IMR-90 (cell line): ENCODE measurements around the gene ADCYAP1R1. TPM values are rescaled to one million over a fixed set of nuclear protein-coding genes. Genes with fewer than 3 reads are reported as not detected.

Experiments
- ATAC-seq: fragments of 200-7000 bp; cut with Tn5 transposase; 2 replicates; pipeline ENCODE4 v1.9.1; 2020; ENCODE audit warnings: low read depth, mild to moderate bottlenecking, moderate library complexity
- BruUV-seq: library from RNA; stranded (reverse); fragments of 400-500 nt; replicated peaks from 2 replicates; lab custom pipeline; 2021; lab: Mats Ljungman, UMichigan
- CTCF ChIA-PET: fragments of 300-600 bp; formaldehyde crosslinking; extraction: SDS; loops from one replicate; lab custom pipeline; 2021; ENCODE audit warnings: antibody characterized with exemption; lab: Yijun Ruan, JAX
- POLR2A ChIA-PET: fragments of 300-600 bp; sonication (Branson Sonifier 250); formaldehyde crosslinking; loops from one replicate; lab custom pipeline; 2022; ENCODE audit warnings: antibody characterized with exemption; ENCODE audit not compliant: unreplicated experiment; lab: Charles Lee
- DNase-seq: peaks from one replicate; pipeline ENCODE4 v3.0.0; 2013
- H2AFZ ChIP-seq: replicated peaks from 2 replicates; pipeline ENCODE3; 2013; ENCODE audit warnings: low read length, mild to moderate bottlenecking; ENCODE audit not compliant: poor library complexity
- H2AK5ac ChIP-seq: 2 replicates; pipeline ENCODE4 v1.6.1; 2013; ENCODE audit warnings: low read depth, low read length, inconsistent platforms
- H2AK9ac ChIP-seq: replicated peaks from 2 replicates; pipeline ENCODE3; 2013; ENCODE audit warnings: mild to moderate bottlenecking, low read depth, low read length, moderate library complexity; ENCODE audit not compliant: poor library complexity
- H2BK120ac ChIP-seq: 2 replicates; pipeline ENCODE4 v1.6.1; 2013; ENCODE audit warnings: low read depth, low read length, inconsistent platforms
- H2BK15ac ChIP-seq: 3 replicates; pipeline ENCODE4 v1.6.1; 2013; ENCODE audit warnings: low read depth, low read length, inconsistent platforms
- H2BK20ac ChIP-seq: 2 replicates; pipeline ENCODE4 v1.6.1; 2013; ENCODE audit warnings: low read depth, mild to moderate bottlenecking, inconsistent platforms, low read length, moderate library complexity
- H2BK5ac ChIP-seq: 2 replicates; pipeline ENCODE4 v1.6.1; 2013; ENCODE audit warnings: mild to moderate bottlenecking, low read depth, low read length, inconsistent platforms; ENCODE audit not compliant: poor library complexity, severe bottlenecking
- H3K14ac ChIP-seq: replicated peaks from 2 replicates; pipeline ENCODE4 v1.6.1; 2013; ENCODE audit warnings: low read depth, low read length, inconsistent platforms
- H3K18ac ChIP-seq: 2 replicates; pipeline ENCODE4 v1.6.1; 2013; ENCODE audit warnings: low read depth, low read length, control low read depth
- H3K23ac ChIP-seq: 2 replicates; pipeline ENCODE4 v1.6.1; 2013; ENCODE audit warnings: low read depth, low read length, inconsistent platforms
- H3K27ac ChIP-seq: 2 replicates; pipeline ENCODE4 v1.5.1; 2013; ENCODE audit warnings: mild to moderate bottlenecking, control low read depth, low read length; ENCODE audit not compliant: insufficient read depth
- H3K27me3 ChIP-seq: 2 replicates; pipeline ENCODE4 v1.6.1; 2013; ENCODE audit warnings: low read length; ENCODE audit not compliant: control insufficient read depth, insufficient read depth
- H3K36me3 ChIP-seq: 2 replicates; pipeline ENCODE4 v1.6.1; 2013; ENCODE audit warnings: low read length, mixed read lengths; ENCODE audit not compliant: control insufficient read depth, insufficient read depth
- H3K4ac ChIP-seq: 2 replicates; pipeline ENCODE4 v1.6.1; 2013; ENCODE audit warnings: low read depth, low read length, inconsistent platforms
- H3K4me1 ChIP-seq: 2 replicates; pipeline ENCODE4 v1.6.1; 2013; ENCODE audit warnings: low read length, mixed read lengths; ENCODE audit not compliant: control insufficient read depth, insufficient read depth
- H3K4me2 ChIP-seq: 2 replicates; pipeline ENCODE4 v1.6.1; 2013; ENCODE audit warnings: low read depth, mild to moderate bottlenecking, control low read depth, low read length, moderate library complexity
- H3K4me3 ChIP-seq: 2 replicates; pipeline ENCODE4 v1.5.1; 2013; ENCODE audit warnings: low read depth, mild to moderate bottlenecking, control low read depth, low read length, moderate library complexity; ENCODE audit not compliant: insufficient read depth
- H3K56ac ChIP-seq: 2 replicates; pipeline ENCODE4 v1.6.1; 2013; ENCODE audit warnings: low read length, inconsistent platforms; ENCODE audit not compliant: insufficient read depth; ENCODE audit errors: extremely low read depth
- H3K79me1 ChIP-seq, 2 experiments: 2 replicates each; pipeline ENCODE4 v1.6.1; 2013; ENCODE audit warnings: low read length in 2 of 2, inconsistent platforms in 1 of 2, low read depth in 1 of 2
- H3K9ac ChIP-seq: 2 replicates; pipeline ENCODE4 v1.6.1; 2013; ENCODE audit warnings: low read depth, low read length, control low read depth
- H3K9me1 ChIP-seq: 2 replicates; pipeline ENCODE4 v1.6.1; 2013; ENCODE audit warnings: low read length, inconsistent platforms; ENCODE audit not compliant: insufficient read depth
- H3K9me3 ChIP-seq: 2 replicates; pipeline ENCODE4 v1.6.1; 2013; ENCODE audit warnings: low read length; ENCODE audit not compliant: control insufficient read depth, insufficient read depth
- H4K20me1 ChIP-seq: 2 replicates; pipeline ENCODE4 v1.6.1; 2013; ENCODE audit warnings: low read length, inconsistent platforms; ENCODE audit not compliant: insufficient read depth
- H4K5ac ChIP-seq: 2 replicates; pipeline ENCODE4 v1.6.1; 2013; ENCODE audit warnings: mild to moderate bottlenecking, low read depth, low read length, control low read depth
- H4K8ac ChIP-seq, 2 experiments: 2 replicates each; pipeline ENCODE4 v1.6.1; 2013; ENCODE audit warnings: low read depth in 2 of 2, low read length in 2 of 2, control low read depth in 1 of 2, inconsistent platforms in 1 of 2
- H4K91ac ChIP-seq: 2 replicates; pipeline ENCODE4 v1.6.1; 2013; ENCODE audit warnings: low read depth, low read length, inconsistent platforms; ENCODE audit not compliant: insufficient read depth
- CEBPB ChIP-seq: IDR thresholded peaks from 2 replicates; pipeline ENCODE4 v1.6.1; 2012; ENCODE audit warnings: low read depth, low read length, improper control_type of control experiment
- CHD1 ChIP-seq: IDR thresholded peaks from 2 replicates; pipeline ENCODE4 v1.6.1; 2012; ENCODE audit warnings: low read depth, low read length, improper control_type of control experiment
- MAZ ChIP-seq: IDR thresholded peaks from 2 replicates; pipeline ENCODE4 v1.6.1; 2012; ENCODE audit warnings: low read depth, mild to moderate bottlenecking, low read length, improper control_type of control experiment, moderate library complexity, borderline replicate concordance
- NFE2L2 ChIP-seq: fragments of 150-350 bp; IDR thresholded peaks from 2 replicates; pipeline ENCODE4 v1.6.1; 2016; ENCODE audit warnings: low read depth, mild to moderate bottlenecking, low read length
- RFX5 ChIP-seq: IDR thresholded peaks from 2 replicates; pipeline ENCODE4 v1.8.0; 2012; ENCODE audit warnings: low read depth, mild to moderate bottlenecking, low read length, moderate library complexity
- WGBS, 2 experiments: methylation state at CpG; one replicate each; pipeline versions ENCODE4 v1.1.5 to v1.1.7; 2013; ENCODE audit warnings: missing lambda C conversion rate in 2 of 2; ENCODE audit not compliant: insufficient read length in 1 of 2; ENCODE audit errors: extremely low coverage in 2 of 2; 5-methylcytosine and 5-hydroxymethylcytosine counted together
- dilution Hi-C: fragments of 300-500 bp; cut with HindIII; formaldehyde crosslinking; loops from one replicate; pipeline ENCODE4 v1.14.3; 2018; ENCODE audit warnings: low sequenced_read_pairs; ENCODE audit not compliant: unreplicated experiment
- in situ Hi-C: fragments of 300-500 bp; cut with MboI; formaldehyde crosslinking; loops from 3 replicates; pipeline ENCODE4 v1.14.3; 2019; ENCODE audit warnings: low sequenced_read_pairs, inconsistent platforms, mixed read lengths
- intact Hi-C: fragments of 100-400 bp; cut with micrococcal nuclease; formaldehyde crosslinking; loops from 2 replicates; pipeline ENCODE4 v1.10.0; 2022
- polyA plus RNA-seq, 3 experiments: library from polyadenylated mRNA; depleted of rRNA; stranded (reverse); fragments of >200 nt; gene quantifications; 2 replicates each; pipeline ENCODE4 v1.2.3, GENCODE V29; 2012; ENCODE audit warnings: low replicate concordance in 1 of 3
- total RNA-seq: library from RNA; depleted of rRNA; stranded (reverse); fragments of >200 nt; gene quantifications from 2 replicates; pipeline ENCODE4 v1.2.3, GENCODE V29; 2012
- TF ChIP-seq, protein P1 (sequence below): fragments of 150-350 bp; IDR thresholded peaks from 2 replicates; pipeline ENCODE4 v1.6.1; 2016; ENCODE audit warnings: low read depth, mild to moderate bottlenecking, low read length, moderate library complexity, borderline replicate concordance

Gene ADCYAP1R1
- total and polyA plus RNA-seq, 2 of the 4 experiments (the other 2 are of a cell fraction): not detected

DNA sequence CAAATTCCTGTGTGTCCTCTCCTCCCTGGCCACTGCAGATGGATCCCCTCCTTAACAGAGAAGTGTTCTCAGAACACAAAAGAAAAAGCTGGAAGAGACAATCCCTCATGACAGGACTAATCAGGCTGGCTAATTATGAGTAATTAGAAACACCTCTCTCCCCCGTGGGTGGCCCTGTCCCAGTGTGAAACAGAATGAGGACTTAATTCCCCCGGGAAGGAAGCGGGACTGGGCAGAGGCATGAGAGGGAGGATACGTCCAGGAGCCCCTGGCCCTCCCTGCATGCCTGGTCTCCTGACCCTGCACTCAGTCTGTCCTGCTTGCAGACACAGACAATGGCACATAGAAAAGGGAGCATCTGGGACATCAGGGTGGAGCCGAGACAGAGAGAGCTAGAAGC is 7.6 kb upstream of the ADCYAP1R1 start:
- Histone ChIP-seq H4K91ac (no peak overlapping the region), H3K18ac (no peak overlapping the region), H3K27ac (no peak overlapping the region), H3K4ac (no peak overlapping the region), H3K79me1 (no peaks in the 10 kb centered on the region), H3K14ac (no peak overlapping the region), H4K8ac (no peak overlapping the region), H3K9me3 (no peaks in the 10 kb centered on the region), H2BK15ac (no peak overlapping the region), H3K23ac (no peak overlapping the region), H3K4me1 (no peaks in the 10 kb centered on the region), H3K36me3 (no peaks in the 10 kb centered on the region), H3K56ac (no peak overlapping the region), H4K20me1 (no peaks in the 10 kb centered on the region), H2BK20ac (no peak overlapping the region), H3K4me2 (no peak overlapping the region), H3K9ac (no peak overlapping the region), H4K5ac (no peak overlapping the region), H2AK5ac (no peak overlapping the region), H3K9me1 (no peaks in the 10 kb centered on the region), H3K4me3 (no peak overlapping the region), H2AFZ (no peak overlapping the region), H2BK5ac (no peak overlapping the region), H2BK120ac (no peak overlapping the region), H2AK9ac (no peak overlapping the region), H3K27me3 (peaks cover 8% of the 10 kb centered on the region)
- WGBS, 2 experiments: 38% methylated on average over 3 of the region's 5 CpGs; no CpG with 5 or more reads in 1 of the 2 experiments
- DNase-seq (no peak), ATAC-seq (no peak)
- ChIA-PET POLR2A (no interaction called here), CTCF (no interaction called here)
- no TSS peak for BruUV-seq
- no peak for TF ChIP-seq NFE2L2
- TF ChIP-seq MAZ: no peak
- no peak for TF ChIP-seq RFX5
- TF ChIP-seq, protein P1, sequence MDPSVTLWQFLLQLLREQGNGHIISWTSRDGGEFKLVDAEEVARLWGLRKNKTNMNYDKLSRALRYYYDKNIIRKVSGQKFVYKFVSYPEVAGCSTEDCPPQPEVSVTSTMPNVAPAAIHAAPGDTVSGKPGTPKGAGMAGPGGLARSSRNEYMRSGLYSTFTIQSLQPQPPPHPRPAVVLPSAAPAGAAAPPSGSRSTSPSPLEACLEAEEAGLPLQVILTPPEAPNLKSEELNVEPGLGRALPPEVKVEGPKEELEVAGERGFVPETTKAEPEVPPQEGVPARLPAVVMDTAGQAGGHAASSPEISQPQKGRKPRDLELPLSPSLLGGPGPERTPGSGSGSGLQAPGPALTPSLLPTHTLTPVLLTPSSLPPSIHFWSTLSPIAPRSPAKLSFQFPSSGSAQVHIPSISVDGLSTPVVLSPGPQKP: no peak
- TF ChIP-seq CEBPB: no peak
- TF ChIP-seq CHD1: no peak
- dilution Hi-C loops (no loop called here), in situ Hi-C loops (no loop called here), intact Hi-C loops (no loop called here)
